Measurements from ENCODE around the gene GFI1B.
"Not testable (repeated sequence)": the region's sequence is repeated elsewhere in the genome, so short reads cannot be mapped to it uniquely, and the experiment has no call there.

The GFI1B gene

DNA sequence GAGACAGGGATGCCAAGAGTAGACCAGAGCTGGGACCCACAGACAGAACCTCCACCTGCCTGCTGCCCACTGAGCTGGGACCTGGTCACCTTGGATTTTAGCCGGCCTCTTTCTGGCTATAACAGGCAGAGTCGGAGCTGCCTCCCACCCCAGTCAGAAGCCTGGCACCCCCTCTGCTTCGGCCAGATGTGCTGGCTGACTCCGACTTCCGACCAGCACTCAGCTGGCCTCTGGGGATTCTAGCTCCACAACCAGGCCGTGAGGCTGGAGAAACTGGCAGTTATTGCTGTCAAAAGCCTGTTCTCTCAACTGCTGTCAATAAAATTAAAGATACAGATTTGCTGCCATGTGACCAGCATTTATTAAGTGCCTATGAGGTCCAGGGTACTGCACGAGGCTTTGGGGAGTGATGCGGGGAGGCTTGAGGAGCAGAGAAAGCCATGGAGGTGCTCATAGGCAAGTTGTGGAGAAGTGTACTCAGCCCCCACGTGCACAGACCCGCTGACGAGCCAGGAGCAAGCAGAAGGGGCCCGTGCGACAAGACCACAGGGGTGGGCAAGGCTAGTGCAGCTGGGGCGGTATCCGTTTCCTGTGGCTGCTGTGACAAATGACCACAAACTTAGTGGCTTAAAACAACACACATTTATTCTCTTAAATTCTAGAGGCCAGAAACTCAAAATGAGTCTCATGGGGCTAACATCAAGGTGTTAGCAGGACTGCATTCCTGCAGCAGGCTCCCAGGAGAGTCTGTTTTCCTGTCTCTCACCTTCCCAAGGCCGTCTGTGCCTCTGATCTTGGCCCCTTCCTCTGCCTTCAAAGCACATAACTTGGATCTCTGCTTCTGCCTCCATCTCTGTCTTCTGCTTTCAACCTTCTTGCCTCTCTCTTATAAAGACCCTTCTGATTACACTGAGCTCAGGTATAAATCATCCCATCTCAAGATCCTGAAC, 13.1 kb downstream of the GFI1B start:
- DNase-seq (ENCODE audit: low read depth): no peak

DNA sequence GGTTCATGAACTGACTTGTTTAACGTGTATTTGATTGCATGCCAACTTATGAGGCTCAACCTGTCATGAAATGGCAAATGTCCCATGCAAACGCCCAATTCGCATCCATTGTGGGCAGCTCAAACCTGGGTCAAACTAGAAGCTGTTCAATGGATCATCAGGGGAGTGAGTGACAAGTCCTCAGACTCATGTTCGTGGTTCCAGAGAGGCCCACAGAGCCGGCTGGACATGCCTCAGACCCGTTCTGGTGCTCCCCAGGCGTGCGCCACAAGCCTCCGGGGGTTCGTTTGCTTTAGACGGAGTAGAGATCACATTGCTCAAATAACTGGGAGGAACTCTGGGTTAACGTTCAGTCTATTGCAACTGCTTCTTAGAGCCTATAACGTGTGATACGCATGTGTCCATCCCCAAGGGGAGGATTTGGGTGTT, 15.0 kb downstream of the GFI1B start:
- DNase-seq (ENCODE audit: low read depth): no peak

DNA sequence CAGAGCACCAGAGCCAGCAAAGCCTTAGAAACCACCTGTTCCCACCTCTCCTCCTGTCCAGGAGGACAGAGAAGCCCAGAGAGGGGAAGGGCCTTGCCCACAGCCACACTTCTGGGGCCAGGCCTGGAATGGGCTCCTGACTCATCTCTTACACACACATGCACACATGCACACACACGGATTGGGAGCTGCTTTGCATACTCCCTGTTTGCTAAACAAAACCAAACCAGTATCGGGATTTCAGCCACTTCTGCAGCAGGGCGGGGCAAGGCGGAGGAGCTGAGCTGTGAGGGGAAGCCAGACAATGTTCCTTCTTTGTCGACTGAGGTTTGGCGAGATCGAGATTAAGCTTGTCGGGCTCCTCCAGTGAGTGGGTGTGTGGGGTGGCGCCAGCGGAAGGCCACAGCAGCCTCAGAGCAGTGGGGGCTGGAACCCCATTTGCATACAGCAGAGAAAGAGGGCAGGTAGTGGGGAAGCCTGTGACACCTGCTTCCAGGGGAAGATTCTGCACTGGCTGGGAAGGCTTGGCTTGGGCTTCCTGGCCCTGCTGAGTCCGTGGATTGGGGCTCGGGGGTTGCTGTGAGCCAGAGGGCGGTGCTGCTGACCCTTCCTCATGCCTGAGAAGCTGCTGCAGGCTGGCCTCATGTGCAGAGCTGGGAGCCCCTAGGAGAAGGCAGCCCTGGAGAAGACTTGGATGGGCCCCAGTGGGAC, 16.1 kb downstream of the GFI1B start:
- no peak for DNase-seq (ENCODE audit: low read depth)

DNA sequence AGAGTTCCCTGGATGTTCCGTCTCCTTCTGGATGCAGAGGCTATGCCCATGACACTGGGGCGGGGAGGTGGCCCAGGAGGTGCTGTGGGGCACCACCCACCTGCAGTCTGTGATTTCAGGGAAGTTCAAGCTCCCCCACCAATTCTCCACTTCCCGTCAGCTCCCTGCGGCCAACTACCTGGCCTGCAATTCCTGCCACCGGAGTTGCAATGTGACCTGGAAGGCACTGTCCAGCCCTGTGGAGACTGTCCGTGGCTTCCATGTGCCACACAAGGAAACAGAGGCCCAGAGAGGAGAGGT, 16.6 kb downstream of the GFI1B start:
- no peak for DNase-seq (ENCODE audit: low read depth)

DNA sequence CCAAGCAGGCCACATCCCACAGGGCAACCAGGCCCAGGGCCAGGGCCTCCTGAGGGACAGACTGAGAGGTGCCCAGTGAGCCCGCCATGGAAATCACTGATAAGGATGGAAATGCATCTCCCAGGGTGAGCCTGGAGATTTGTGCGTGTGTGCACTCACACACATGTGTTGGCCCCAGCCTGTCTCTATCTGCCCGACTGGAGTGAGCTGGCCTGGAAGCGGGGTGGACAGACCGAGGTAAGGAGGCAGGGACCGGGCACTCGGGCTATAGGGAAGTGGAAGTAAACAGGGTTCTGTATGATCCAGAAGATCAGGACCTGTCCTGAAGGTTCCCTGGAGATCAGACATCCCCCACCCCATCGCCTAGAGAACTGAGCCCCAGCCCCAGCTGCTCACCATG, 17.4 kb downstream of the GFI1B start:
- DNase-seq (ENCODE audit: low read depth): no peak

DNA sequence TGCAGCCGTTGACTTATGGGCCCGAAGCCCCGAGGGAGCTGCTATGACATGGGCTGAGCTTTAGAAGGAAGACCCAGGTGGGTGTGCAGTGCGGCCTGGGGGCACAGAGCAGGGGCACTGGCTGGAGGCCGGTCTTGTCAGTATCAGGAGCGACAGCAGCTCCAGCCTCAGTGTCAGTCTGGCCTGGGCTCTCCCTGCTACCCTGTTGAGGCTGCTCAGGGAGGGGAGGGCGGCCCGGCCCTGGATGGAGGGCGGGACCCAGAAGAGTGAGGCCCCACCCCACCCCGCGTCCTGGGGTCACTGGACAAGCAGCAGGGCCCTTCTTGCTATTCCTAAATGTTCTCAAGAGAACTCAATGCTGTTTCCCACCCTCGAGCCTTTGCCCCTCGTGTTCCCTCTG, 18.0 kb downstream of the GFI1B start:
- DNase-seq (ENCODE audit: low read depth): no peak

DNA sequence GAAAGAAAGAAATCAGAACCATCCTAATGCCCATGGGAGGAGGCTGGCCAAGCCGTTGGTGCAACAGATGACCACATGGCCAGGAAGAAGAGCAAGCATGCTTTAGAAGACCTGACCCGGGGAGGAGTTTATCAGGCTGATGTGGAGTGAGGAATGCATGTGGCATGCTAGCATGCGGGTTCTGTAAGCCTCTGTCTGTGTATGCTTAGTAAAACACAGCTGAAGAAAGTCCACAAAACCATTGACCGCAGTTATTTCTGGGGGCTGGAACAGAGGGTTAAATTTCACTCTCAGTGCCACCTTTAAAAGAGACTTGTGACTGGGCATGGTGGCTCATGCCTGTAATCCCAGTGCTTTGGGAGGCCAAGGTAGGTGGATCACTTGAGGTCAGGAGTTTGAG, 19.1 kb downstream of the GFI1B start:
- no peak for DNase-seq (ENCODE audit: low read depth)

DNA sequence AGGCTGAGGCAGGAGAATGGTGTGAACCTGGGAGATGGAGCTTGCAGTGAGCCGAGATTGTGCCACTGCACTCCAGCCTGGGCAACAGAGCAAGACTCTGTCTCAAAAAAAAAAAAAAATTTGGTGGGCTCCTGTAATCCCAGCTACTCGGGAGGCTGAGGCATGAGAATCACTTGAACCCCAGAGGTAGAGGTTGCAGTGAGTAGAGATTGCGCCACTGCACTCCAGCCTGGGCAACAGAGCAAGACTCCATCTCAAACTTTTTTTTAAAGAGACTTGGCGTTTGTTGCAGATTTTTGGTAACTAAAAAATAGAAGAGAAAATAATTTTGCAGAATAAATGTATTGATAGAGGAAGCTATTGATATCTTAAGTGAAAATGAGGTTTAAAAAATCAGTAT, 19.7 kb downstream of the GFI1B start:
- DNase-seq (ENCODE audit: low read depth): not testable (repeated sequence)

DNA sequence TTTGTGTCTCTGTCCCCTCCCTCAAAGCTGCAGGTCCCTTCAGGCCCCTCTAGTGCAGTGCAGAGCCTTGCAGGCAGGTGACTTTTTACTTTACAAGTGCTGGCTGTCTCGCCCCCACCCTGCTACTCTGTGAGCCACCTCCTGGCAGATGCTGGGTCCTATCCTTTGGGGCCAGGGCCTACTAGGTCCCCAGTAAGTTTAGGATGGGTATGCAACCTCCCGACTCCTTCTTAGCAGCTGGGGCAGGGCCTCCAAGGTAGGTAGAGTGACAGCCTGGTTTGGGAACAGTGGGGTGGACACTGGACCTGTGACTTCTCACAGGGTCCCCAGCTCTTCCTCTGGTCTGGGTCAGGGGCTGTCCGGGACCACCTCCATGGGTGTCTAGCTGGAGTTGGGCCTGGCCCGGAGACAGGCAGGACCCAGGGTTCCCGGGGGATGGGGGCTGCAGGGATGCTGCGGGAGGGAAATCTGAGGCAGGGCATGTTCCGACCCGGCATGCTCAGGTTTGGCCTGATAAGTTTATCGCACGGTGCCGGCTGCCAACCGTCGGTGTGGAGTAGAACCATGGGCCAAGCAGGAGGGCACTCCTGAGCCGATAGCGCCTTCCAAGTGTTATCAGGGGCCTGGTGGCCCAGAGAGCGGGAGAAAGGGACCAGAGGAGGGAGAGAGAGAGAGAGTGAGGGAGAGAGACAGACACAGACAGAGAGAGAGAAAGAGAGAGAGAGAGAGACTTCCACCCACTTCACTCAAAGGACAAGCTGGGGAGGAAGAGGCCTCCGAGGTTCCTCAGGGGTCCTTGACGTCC, 20.5 kb downstream of the GFI1B start:
- DNase-seq (ENCODE audit: low read depth): no peak

DNA sequence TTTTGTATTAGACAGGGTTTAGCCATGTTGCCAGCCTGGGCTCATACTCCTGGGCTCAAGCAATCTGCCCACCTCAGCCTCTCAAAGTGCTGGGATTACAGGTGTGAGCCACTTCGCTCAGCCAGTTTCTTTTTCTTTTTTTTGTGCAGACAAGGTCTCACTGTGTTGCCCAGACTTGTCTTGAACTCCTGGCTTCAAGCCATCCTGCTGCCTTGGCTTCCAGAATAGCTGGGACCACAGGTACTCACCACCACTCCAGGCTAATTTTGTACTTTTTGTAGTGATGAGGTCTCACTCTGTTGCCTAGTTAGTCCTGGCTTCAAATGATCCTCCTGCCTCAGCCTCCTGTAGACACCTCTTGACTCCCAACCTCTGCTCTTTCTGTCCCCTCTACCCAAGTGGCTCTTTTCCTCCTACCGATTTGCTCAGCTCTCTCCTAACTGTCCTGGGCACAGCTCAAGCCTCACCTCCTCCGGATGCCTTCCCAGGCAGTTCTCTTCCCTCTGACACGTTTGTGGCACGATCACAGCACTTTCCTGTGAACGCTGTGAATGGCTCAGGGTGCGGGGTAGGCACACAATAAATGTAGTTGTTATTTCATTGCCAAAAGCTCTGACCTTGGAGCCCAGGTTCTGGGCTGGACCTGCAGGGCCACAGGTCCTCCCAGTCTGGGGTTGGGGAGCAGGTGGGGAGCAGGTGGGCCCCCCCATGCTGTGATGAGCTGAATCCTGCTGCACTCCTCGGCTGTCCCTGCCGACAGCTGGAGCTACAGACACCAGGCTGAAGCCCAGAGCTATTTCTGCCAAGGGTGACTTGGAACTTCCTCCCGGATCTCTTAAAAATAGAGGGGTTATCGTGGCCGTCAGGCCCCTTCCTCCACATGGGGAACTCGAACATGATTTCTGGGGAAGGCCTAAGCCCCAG, 23.9 kb downstream of the GFI1B start:
- DNase-seq (ENCODE audit: low read depth): no peak

DNA sequence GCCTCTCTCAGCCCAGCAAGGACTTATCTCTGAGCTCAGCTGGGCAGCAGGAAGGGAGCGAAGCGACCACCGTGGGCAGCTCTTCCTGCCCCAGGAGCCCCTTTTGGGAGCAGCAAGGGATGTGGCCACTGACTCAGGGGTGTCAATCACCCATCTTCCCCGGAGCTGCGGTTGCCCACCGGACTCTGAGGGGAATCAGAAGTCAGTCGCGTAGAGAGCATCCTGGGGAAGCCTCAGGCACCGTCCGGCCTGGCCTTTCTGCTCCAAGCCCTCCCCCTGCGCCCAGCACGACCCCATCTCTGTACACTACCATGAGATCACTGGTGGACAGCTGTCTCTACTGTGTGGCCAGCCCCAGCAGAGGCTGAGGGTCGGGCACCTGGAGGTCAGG, 24.6 kb downstream of the GFI1B start:
- no peak for DNase-seq (ENCODE audit: low read depth)

DNA sequence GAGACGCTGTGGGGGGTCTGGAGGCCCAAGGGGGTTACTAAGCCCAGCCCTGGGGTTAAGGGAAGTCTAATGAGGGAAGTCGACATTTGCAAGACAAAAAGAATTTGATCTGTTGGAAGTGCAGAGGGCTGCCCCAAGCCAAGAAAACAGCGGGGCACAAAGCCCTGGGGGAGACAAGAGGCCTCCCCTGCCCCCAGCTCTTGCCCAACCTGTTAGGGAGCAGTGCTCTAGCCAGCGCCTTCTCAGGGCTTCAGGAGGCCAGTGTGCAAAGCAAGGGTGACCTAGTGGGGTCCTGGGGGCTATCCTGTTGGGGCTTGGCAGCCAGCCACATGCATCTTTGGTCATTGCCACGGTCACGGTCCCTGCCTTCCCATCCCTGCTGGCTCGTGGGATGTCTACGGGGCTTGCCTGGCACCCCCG, 25.2 kb downstream of the GFI1B start:
- no peak for DNase-seq (ENCODE audit: low read depth)

DNA sequence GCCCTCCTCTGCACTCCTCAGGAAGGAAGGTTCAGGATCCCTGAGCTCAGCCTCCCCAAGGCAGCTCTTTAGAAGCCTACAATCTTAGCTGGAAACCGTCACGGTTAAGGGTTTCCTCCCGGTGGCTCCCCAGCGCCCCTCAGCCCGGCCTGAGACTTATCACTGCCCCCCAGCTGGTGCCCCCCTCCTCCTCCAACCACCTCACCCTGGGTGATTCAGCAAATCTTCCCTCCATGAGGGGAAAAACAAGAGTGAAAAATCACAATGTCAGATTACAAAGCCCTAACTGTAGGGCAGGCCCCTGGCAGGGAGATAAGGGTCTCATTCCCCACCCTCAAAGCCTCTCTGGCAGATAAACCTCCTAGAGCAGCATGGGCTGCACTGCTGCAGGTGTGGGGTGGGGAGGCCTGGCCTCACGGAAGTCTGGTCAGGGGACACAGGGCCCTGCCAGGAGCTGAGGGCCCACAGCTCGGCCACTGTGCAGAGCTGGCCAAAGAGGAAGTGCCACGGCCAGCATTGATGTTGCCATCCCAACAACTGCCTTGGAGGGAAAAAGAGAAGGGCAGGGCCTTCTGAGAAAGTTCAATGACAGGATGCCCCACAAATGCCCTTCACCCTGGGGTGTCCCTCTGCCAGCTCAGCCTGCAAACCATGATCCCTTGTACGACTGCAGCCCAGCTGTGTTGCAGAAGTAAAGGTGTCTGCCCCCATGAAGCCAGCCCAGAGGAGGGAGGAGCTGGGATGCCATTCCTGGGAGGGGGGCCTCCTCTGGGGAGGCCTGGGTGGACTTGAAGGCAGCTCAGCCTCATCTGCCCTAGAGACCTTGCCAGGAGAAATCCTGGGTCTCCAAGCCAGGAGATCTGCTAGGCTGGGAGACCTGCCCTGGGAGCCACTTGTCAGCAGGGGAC, 25.9 kb downstream of the GFI1B start:
- no peak for DNase-seq (ENCODE audit: low read depth)

DNA sequence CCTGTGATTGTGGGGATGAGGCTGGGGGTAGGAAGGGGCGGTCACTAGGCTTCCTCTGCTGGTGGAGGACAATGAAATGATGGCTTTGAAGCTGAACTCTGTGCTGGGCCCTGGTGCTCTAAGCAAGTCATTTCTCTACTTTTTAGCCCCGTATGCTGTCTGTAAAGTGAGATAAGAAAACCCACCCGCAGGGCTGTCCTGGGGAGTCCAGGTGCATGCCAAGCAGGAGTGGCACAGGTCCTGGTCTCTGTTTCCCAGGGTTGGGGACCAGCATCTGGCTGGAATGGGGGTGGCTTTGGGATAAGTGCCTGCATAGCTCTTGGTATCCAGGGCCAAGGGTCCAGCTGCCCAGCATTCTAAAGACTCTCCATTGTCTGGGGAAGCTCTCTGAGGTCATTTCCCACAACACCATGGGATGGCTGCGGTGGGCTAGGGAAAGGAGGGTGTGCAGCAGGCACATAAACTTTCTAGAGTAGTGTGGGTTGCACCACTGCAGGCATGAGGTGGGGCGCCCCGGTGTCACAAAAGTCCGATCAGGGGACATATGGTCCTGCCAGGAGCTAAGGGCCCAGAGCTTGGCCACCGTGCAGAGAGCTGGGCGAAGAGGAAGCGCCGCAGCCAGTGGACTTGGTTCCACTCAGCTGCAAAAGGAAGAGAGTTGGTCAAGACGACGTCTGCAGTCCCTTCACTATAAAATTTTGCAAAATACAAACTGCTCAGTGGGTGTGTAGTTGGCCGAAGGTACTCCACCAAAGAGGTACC, 26.7 kb downstream of the GFI1B start:
- no peak for DNase-seq (ENCODE audit: low read depth)

DNA sequence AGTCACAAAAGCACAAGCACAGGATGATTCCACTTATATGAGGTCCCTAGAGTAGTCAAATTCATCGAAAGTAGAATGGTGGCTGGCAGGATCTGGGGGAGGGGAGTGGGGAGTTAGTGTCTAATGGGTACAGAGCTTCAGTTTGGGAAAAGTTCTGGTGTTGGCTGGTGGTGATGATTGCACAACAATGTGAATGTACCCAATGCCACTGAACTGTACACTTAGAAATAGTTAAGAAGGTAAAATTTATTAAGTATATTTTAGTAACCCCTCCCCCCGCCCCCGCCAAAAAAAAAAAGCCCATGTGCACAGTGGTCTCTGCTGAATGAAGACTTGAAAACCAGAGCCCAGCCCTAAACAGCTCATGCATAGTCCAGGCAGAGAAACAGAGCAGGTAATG, 27.5 kb downstream of the GFI1B start:
- no peak for DNase-seq (ENCODE audit: low read depth)

DNA sequence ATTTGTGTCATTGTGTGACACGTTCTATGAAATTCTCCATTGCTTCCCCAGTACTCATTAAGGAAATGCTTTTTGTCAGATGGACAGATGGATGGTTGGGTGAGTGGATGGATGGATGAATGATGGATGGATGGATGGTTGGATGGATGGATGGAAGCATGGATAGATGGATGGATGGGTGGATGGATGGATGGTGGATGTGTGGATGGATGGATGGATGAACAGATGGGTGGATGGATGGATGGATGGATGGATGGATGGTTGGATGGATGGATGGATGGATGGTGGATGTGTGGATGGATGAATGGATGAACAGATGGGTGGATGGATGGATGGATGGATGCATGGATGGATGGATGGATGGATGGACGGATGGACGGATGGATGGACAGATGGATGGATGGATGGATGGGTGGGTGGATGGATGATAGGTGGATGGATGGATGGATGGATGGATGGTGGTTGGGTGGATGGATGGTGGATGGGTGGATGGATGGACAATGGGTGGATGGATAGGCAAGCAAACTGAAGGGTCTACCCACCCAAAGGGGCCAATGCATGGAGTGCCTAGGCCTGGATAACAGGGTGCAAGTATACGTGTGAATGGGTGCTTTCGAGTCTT, 28.3 kb downstream of the GFI1B start:
- no peak for DNase-seq (ENCODE audit: low read depth)

DNA sequence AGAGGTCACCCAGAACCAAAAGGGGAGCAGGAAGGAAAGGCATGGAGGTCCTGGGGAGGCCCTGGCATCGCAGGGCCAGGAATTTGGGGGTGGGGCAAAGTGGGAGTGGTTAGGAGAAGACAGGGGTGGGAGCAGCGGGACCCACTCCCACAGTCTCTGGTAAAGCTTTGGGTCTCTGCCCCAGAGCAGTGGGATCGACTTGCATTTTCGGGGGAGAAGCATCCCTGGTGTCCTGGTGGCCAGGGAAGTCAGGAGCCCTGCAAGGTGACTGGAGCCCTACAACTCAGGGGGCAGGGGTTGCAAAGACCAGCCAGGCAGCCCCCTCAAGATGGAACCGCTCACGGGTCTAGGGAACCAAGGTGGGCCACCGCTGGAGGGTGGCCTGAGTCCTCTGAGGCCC, 29.9 kb downstream of the GFI1B start:
- DNase-seq (ENCODE audit: low read depth): no peak

DNA sequence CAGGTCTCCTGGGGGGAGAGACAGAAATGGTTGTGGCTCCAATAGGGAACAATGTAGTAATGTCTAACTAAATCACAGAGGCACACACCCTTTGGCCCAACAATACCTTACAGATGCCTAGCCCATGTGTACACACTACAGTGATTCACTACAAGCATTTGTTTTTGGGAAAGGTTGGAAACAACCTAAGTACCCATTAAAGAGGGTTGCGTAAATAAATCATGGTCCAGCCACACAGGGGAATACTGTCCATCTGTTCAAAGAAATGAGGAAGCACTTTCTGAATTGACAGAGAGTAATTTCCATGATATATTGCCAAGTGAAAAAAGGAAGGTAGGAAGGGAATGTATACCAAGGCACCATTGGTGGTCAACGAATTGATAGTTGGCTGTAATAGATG, 30.3 kb downstream of the GFI1B start:
- DNase-seq (ENCODE audit: low read depth): no peak

DNA sequence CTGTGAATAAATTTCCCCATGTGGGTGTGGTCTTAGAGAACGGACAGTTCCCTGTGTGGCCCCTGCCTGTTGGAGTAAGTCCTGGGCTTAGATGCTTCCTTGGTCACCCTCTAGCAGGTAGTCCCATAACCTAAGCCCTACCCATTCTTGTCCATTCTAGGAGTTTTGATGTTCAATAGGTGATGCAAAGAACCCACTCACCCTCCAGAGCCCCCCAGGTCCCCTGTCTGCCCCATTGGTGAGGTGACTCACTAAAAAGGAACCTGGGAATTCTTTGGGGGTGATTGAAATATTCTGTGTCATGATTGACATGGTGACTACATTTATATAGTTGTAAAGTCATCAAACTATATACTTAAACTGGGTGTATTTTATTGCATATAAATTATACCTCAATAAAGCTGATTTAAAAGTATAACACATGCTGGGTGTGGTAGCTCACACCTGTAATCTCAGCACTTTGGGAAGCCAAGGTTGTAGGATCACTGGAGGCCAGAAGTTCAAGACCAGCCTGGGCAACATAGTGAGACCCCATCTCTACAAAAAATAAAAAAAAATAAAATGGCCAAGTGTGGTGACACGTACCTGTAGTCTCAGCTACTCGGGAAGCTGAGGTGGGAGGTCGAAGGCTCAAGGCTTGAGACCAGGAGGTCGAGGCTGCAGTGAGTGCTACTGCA, 31.6 kb downstream of the GFI1B start:
- no peak for DNase-seq (ENCODE audit: low read depth)
